HEK293 (cell line): ENCODE results near the gene NXPH4.

Experiments used
- BCL11A ChIP-seq: fragments of 450-650 bp; formaldehyde crosslinking; IDR thresholded peaks from 2 replicates; pipeline ENCODE4 v1.5.1; 2016; ENCODE audit warnings: low read depth, missing biosample characterization, missing genetic modification characterization
- GLI4 ChIP-seq: fragments of 450-650 bp; formaldehyde crosslinking; IDR thresholded peaks from 2 replicates; pipeline ENCODE4 v1.5.1; 2016; ENCODE audit warnings: missing biosample characterization, missing genetic modification characterization
- GLIS1 ChIP-seq: fragments of 450-650 bp; formaldehyde crosslinking; IDR thresholded peaks from 2 replicates; pipeline ENCODE4 v1.5.1; 2016; ENCODE audit warnings: missing biosample characterization, missing genetic modification characterization
- GLIS2 ChIP-seq: fragments of 450-650 bp; formaldehyde crosslinking; IDR thresholded peaks from 2 replicates; pipeline ENCODE4 v1.5.1; 2016; ENCODE audit warnings: missing biosample characterization, missing genetic modification characterization
- HOXC10 ChIP-seq: sonication (generic); formaldehyde crosslinking; IDR thresholded peaks from 2 replicates; pipeline ENCODE4 v1.8.1; 2023; ENCODE audit warnings: mild to moderate bottlenecking, missing genetic modification reagents
- KLF9 ChIP-seq: fragments of 450-650 bp; formaldehyde crosslinking; IDR thresholded peaks from 2 replicates; pipeline ENCODE4 v1.5.1; 2016; ENCODE audit warnings: missing biosample characterization, missing genetic modification characterization, low read depth
- SCRT2 ChIP-seq: fragments of 450-650 bp; formaldehyde crosslinking; IDR thresholded peaks from 2 replicates; pipeline ENCODE4 v1.5.1; 2016; ENCODE audit warnings: missing biosample characterization, missing genetic modification characterization
- SETDB1 ChIP-seq: IDR thresholded peaks from one replicate; pipeline ENCODE4 v1.6.1; 2017; ENCODE audit warnings: mild to moderate bottlenecking, low read length, moderate library complexity, mixed read lengths; ENCODE audit not compliant: insufficient read length
- SP3 ChIP-seq: fragments of 450-650 bp; formaldehyde crosslinking; IDR thresholded peaks from 2 replicates; pipeline ENCODE4 v1.5.1; 2016; ENCODE audit warnings: missing biosample characterization, missing genetic modification characterization
- YY1 ChIP-seq: fragments of 450-650 bp; formaldehyde crosslinking; IDR thresholded peaks from 2 replicates; pipeline ENCODE4 v1.5.1; 2018; ENCODE audit warnings: missing biosample characterization, missing genetic modification characterization
- ZBTB7A ChIP-seq: fragments of 450-650 bp; formaldehyde crosslinking; IDR thresholded peaks from 2 replicates; pipeline ENCODE4 v1.5.1; 2016; ENCODE audit warnings: low read depth, missing biosample characterization, missing genetic modification characterization
- ZEB2 ChIP-seq: fragments of 450-650 bp; formaldehyde crosslinking; IDR thresholded peaks from 2 replicates; pipeline ENCODE4 v1.5.1; 2016; ENCODE audit warnings: missing biosample characterization, missing genetic modification characterization
- ZNF133 ChIP-seq: fragments of 450-650 bp; formaldehyde crosslinking; IDR thresholded peaks from 2 replicates; pipeline ENCODE4 v1.5.1; 2016; ENCODE audit warnings: missing biosample characterization, missing genetic modification characterization
- ZNF19 ChIP-seq: fragments of 450-650 bp; formaldehyde crosslinking; IDR thresholded peaks from 2 replicates; pipeline ENCODE4; 2016; ENCODE audit warnings: missing biosample characterization, missing genetic modification characterization, low read depth
- ZNF214 ChIP-seq: fragments of 450-650 bp; formaldehyde crosslinking; IDR thresholded peaks from 2 replicates; pipeline ENCODE4 v1.5.1; 2017; ENCODE audit warnings: missing biosample characterization, mild to moderate bottlenecking, missing genetic modification characterization, borderline replicate concordance
- ZNF311 ChIP-seq: fragments of 450-650 bp; formaldehyde crosslinking; IDR thresholded peaks from 2 replicates; pipeline ENCODE4 v1.5.1; 2017; ENCODE audit warnings: missing biosample characterization, missing genetic modification characterization, borderline replicate concordance
- ZNF350 ChIP-seq: fragments of 450-650 bp; formaldehyde crosslinking; IDR thresholded peaks from 2 replicates; pipeline ENCODE4 v1.5.0; 2017; ENCODE audit warnings: missing biosample characterization, mild to moderate bottlenecking, missing genetic modification characterization
- ZNF354C ChIP-seq: fragments of 450-650 bp; formaldehyde crosslinking; IDR thresholded peaks from 2 replicates; pipeline ENCODE4 v1.5.1; 2016; ENCODE audit warnings: missing biosample characterization, missing genetic modification characterization, low read depth, borderline replicate concordance
- ZNF473 ChIP-seq: fragments of 450-650 bp; formaldehyde crosslinking; IDR thresholded peaks from 2 replicates; pipeline ENCODE4 v1.5.1; 2017; ENCODE audit warnings: missing biosample characterization, missing genetic modification characterization
- ZNF596 ChIP-seq: fragments of 450-650 bp; IDR thresholded peaks from 2 replicates; pipeline ENCODE4 v1.5.0; 2018; ENCODE audit warnings: missing biosample characterization, mild to moderate bottlenecking, missing genetic modification characterization, moderate library complexity
- ZNF623 ChIP-seq: fragments of 450-650 bp; formaldehyde crosslinking; IDR thresholded peaks from 2 replicates; pipeline ENCODE4 v1.5.1; 2016; ENCODE audit warnings: missing biosample characterization, missing genetic modification characterization
- ZNF664 ChIP-seq: fragments of 450-650 bp; formaldehyde crosslinking; IDR thresholded peaks from 2 replicates; pipeline ENCODE4 v1.5.1; 2016; ENCODE audit warnings: missing biosample characterization, missing genetic modification characterization
- ZNF701 ChIP-seq: fragments of 450-650 bp; formaldehyde crosslinking; IDR thresholded peaks from 2 replicates; pipeline ENCODE4 v1.5.1; 2016; ENCODE audit warnings: missing biosample characterization, missing genetic modification characterization
- ZNF747 ChIP-seq: fragments of 450-650 bp; formaldehyde crosslinking; IDR thresholded peaks from 2 replicates; pipeline ENCODE4 v1.5.1; 2016; ENCODE audit warnings: missing biosample characterization, missing genetic modification characterization
- ZNF837 ChIP-seq: fragments of 450-650 bp; formaldehyde crosslinking; IDR thresholded peaks from 2 replicates; pipeline ENCODE4 v1.5.1; 2016; ENCODE audit warnings: missing biosample characterization, missing genetic modification characterization
- TF ChIP-seq, protein P1 (sequence below): fragments of 450-650 bp; formaldehyde crosslinking; IDR thresholded peaks from 2 replicates; pipeline ENCODE4 v1.5.1; 2016; ENCODE audit warnings: missing biosample characterization, missing genetic modification characterization, borderline replicate concordance
- TF ChIP-seq, protein P2 (sequence below): fragments of 450-650 bp; formaldehyde crosslinking; IDR thresholded peaks from 2 replicates; pipeline ENCODE4 v1.5.1; 2017; ENCODE audit warnings: missing biosample characterization, missing genetic modification characterization
- TF ChIP-seq, protein P3 (sequence below): fragments of 450-650 bp; formaldehyde crosslinking; IDR thresholded peaks from 2 replicates; pipeline ENCODE4 v1.5.1; 2016; ENCODE audit warnings: missing biosample characterization, missing genetic modification characterization
- TF ChIP-seq, protein P4 (sequence below): fragments of 450-650 bp; IDR thresholded peaks from 2 replicates; pipeline ENCODE4 v1.5.1; 2018; ENCODE audit warnings: missing biosample characterization, missing genetic modification characterization
- TF ChIP-seq, protein P5 (sequence below): IDR thresholded peaks from 2 replicates; pipeline ENCODE4 v1.6.1; 2011; ENCODE audit warnings: mild to moderate bottlenecking, low read depth, low read length, borderline replicate concordance

Gene NXPH4

DNA sequence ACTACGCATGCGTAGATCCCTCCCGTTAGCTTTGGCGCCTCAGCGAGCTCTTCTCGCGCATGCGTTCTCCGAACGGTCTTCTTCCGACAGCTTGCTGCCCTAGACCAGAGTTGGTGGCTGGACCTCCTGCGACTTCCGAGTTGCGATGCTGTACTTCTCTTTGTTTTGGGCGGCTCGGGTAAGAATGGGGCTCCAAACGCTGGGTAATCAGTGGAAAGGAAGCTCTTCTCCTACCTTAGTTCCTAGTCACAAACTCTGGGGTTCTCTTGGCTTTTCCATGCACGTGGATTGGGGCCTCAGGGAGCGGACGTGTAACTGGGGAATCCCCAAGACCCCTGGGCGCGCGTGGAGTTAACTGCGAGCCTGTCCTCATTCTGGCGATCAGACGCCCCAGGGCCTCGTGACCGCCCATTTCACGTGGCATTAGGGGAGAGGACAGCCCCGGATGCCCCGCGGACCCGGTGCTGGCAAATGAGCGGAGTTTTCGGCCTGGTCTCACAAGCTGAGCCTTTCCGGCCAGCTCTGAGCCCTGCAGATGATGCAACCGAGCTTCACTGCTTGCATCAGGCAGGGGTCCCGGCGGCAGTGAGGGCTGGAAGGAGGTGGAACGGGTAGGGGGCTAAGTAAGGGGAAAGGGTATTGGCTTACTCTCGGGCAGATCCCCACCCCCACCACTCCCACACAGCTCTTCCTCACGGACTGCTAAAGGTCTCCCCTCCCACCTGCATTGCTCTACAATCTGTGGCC, 13.2 kb downstream of the NXPH4 start, which contains the start of gene SHMT2 (continued):
- TF ChIP-seq ZNF354C (tag by site-specific recombination), result no peak
- TF ChIP-seq SP3 (tag by site-specific recombination), result peak; percentile 87
- TF ChIP-seq, protein P1, sequence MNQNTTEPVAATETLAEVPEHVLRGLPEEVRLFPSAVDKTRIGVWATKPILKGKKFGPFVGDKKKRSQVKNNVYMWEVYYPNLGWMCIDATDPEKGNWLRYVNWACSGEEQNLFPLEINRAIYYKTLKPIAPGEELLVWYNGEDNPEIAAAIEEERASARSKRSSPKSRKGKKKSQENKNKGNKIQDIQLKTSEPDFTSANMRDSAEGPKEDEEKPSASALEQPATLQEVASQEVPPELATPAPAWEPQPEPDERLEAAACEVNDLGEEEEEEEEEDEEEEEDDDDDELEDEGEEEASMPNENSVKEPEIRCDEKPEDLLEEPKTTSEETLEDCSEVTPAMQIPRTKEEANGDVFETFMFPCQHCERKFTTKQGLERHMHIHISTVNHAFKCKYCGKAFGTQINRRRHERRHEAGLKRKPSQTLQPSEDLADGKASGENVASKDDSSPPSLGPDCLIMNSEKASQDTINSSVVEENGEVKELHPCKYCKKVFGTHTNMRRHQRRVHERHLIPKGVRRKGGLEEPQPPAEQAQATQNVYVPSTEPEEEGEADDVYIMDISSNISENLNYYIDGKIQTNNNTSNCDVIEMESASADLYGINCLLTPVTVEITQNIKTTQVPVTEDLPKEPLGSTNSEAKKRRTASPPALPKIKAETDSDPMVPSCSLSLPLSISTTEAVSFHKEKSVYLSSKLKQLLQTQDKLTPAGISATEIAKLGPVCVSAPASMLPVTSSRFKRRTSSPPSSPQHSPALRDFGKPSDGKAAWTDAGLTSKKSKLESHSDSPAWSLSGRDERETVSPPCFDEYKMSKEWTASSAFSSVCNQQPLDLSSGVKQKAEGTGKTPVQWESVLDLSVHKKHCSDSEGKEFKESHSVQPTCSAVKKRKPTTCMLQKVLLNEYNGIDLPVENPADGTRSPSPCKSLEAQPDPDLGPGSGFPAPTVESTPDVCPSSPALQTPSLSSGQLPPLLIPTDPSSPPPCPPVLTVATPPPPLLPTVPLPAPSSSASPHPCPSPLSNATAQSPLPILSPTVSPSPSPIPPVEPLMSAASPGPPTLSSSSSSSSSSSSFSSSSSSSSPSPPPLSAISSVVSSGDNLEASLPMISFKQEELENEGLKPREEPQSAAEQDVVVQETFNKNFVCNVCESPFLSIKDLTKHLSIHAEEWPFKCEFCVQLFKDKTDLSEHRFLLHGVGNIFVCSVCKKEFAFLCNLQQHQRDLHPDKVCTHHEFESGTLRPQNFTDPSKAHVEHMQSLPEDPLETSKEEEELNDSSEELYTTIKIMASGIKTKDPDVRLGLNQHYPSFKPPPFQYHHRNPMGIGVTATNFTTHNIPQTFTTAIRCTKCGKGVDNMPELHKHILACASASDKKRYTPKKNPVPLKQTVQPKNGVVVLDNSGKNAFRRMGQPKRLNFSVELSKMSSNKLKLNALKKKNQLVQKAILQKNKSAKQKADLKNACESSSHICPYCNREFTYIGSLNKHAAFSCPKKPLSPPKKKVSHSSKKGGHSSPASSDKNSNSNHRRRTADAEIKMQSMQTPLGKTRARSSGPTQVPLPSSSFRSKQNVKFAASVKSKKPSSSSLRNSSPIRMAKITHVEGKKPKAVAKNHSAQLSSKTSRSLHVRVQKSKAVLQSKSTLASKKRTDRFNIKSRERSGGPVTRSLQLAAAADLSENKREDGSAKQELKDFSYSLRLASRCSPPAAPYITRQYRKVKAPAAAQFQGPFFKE (tag by site-specific recombination), result no peak
- no peak for TF ChIP-seq SETDB1
- no peak for TF ChIP-seq ZNF311 (tag by site-specific recombination)
- TF ChIP-seq ZNF473, result no peak
- no peak for TF ChIP-seq ZNF623 (tag by site-specific recombination)
- no peak for TF ChIP-seq BCL11A (tag by site-specific recombination)
- TF ChIP-seq GLIS1 (tag by site-specific recombination), result no peak; the same call in 1 of the 2 replicates
- TF ChIP-seq, protein P2, sequence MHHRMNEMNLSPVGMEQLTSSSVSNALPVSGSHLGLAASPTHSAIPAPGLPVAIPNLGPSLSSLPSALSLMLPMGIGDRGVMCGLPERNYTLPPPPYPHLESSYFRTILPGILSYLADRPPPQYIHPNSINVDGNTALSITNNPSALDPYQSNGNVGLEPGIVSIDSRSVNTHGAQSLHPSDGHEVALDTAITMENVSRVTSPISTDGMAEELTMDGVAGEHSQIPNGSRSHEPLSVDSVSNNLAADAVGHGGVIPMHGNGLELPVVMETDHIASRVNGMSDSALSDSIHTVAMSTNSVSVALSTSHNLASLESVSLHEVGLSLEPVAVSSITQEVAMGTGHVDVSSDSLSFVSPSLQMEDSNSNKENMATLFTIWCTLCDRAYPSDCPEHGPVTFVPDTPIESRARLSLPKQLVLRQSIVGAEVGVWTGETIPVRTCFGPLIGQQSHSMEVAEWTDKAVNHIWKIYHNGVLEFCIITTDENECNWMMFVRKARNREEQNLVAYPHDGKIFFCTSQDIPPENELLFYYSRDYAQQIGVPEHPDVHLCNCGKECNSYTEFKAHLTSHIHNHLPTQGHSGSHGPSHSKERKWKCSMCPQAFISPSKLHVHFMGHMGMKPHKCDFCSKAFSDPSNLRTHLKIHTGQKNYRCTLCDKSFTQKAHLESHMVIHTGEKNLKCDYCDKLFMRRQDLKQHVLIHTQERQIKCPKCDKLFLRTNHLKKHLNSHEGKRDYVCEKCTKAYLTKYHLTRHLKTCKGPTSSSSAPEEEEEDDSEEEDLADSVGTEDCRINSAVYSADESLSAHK (tag by site-specific recombination), result no peak
- no peak for TF ChIP-seq YY1 (tag by site-specific recombination)
- no peak for TF ChIP-seq ZNF19
- no peak for TF ChIP-seq ZNF214 (tag by site-specific recombination)
- TF ChIP-seq ZNF747 (tag by site-specific recombination), result no peak
- no peak for TF ChIP-seq ZNF133 (tag by site-specific recombination)
- TF ChIP-seq, protein P3, sequence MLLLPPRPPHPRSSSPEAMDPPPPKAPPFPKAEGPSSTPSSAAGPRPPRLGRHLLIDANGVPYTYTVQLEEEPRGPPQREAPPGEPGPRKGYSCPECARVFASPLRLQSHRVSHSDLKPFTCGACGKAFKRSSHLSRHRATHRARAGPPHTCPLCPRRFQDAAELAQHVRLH (tag by site-specific recombination), result no peak
- no peak for TF ChIP-seq ZNF596 (tag by site-specific recombination)
- TF ChIP-seq, protein P4, sequence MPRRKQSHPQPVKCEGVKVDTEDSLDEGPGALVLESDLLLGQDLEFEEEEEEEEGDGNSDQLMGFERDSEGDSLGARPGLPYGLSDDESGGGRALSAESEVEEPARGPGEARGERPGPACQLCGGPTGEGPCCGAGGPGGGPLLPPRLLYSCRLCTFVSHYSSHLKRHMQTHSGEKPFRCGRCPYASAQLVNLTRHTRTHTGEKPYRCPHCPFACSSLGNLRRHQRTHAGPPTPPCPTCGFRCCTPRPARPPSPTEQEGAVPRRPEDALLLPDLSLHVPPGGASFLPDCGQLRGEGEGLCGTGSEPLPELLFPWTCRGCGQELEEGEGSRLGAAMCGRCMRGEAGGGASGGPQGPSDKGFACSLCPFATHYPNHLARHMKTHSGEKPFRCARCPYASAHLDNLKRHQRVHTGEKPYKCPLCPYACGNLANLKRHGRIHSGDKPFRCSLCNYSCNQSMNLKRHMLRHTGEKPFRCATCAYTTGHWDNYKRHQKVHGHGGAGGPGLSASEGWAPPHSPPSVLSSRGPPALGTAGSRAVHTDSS (tag by site-specific recombination), result no peak; the same call in 1 of the 2 replicates
- TF ChIP-seq ZNF701, result no peak
- no peak for TF ChIP-seq ZNF664
- TF ChIP-seq SCRT2, result no peak
- no peak for TF ChIP-seq HOXC10
- TF ChIP-seq, protein P5, sequence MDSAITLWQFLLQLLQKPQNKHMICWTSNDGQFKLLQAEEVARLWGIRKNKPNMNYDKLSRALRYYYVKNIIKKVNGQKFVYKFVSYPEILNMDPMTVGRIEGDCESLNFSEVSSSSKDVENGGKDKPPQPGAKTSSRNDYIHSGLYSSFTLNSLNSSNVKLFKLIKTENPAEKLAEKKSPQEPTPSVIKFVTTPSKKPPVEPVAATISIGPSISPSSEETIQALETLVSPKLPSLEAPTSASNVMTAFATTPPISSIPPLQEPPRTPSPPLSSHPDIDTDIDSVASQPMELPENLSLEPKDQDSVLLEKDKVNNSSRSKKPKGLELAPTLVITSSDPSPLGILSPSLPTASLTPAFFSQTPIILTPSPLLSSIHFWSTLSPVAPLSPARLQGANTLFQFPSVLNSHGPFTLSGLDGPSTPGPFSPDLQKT, result no peak
- peak; percentile 63; the same call in 1 of the 2 replicates for TF ChIP-seq GLIS2 (tag by site-specific recombination)
- no peak for TF ChIP-seq GLI4 (tag by site-specific recombination)
- TF ChIP-seq ZBTB7A (tag by site-specific recombination), result no peak
- no peak for TF ChIP-seq ZNF837 (tag by site-specific recombination)
- TF ChIP-seq ZEB2 (tag by site-specific recombination), result peak; percentile 69
- TF ChIP-seq ZNF350 (tag by site-specific recombination), result no peak
- no peak for TF ChIP-seq KLF9
